Measurements from ENCODE around the gene SUCO. TPM values are rescaled to one million over a fixed set of nuclear protein-coding genes. Genes with fewer than 3 reads are reported as not detected.

Gene SUCO
- total RNA-seq, 5 donors from 2014 or later (not counting 1 experiment from before 2014, with no cell fraction given) = 43.7 to 87.1 (median 47.9) TPM

- H3K4me3 Mint-ChIP-seq = no peak overlapping the region
- Histone ChIP-seq H3K4me3 (ENCODE audit: control insufficient read depth in 1 of 2, extremely low read depth in 1 of 2, low read length in 1 of 2) (no peak overlapping the region), H3K27me3 (replicated peaks in 1 of 2; ENCODE audit: control insufficient read depth in 2 of 2, extremely low read depth in 1 of 2, insufficient read depth in 2 of 2, low read length in 1 of 2) (no peaks in the 10 kb centered on the region), H3K4me1 (ENCODE audit: control insufficient read depth in 1 of 2, extremely low read depth in 1 of 2, insufficient read depth in 2 of 2, low read length in 2 of 2) (no peaks in the 10 kb centered on the region), H3K9me3 (no peaks in the 10 kb centered on the region), H3K36me3 (ENCODE audit: control insufficient read depth in 2 of 2, extremely low read depth in 1 of 2, insufficient read depth in 1 of 2, low read length in 1 of 2) (no peaks in the 10 kb centered on the region), H3K27ac (ENCODE audit: low read length) (no peak overlapping the region)
- no peak overlapping the region for H3K27ac Mint-ChIP-seq
- H3K9me3 Mint-ChIP-seq = no peaks in the 10 kb centered on the region
- POLR2A ChIA-PET = no interaction called here
- H3K36me3 Mint-ChIP-seq = no peaks in the 10 kb centered on the region
- 89% methylated on average over 4 of the region's 5 CpGs for WGBS (ENCODE audit: insufficient coverage)
- DNase-seq = no peak
- no peak for ATAC-seq (replicated peaks in 1 of 4)
- H3K4me1 Mint-ChIP-seq = no peaks in the 10 kb centered on the region
- CTCF ChIA-PET = interaction anchor here (0.5 to 0.6 kb wide), 3 partner anchors 54 to 511 kb away, joined by 3 read pairs; no protein-coding TSS in a partner anchor
- no peaks in the 10 kb centered on the region for H3K27me3 Mint-ChIP-seq
Measured at GRCh38 chr1:172497230-172497629, 35.7 kb upstream of the SUCO start.

- Histone ChIP-seq H3K36me3 (ENCODE audit: control insufficient read depth in 2 of 2, extremely low read depth in 1 of 2, insufficient read depth in 1 of 2, low read length in 1 of 2) (no peaks in the 10 kb centered on the region), H3K9me3 (no peaks in the 10 kb centered on the region), H3K4me1 (ENCODE audit: control insufficient read depth in 1 of 2, extremely low read depth in 1 of 2, insufficient read depth in 2 of 2, low read length in 2 of 2) (no peaks in the 10 kb centered on the region), H3K4me3 (ENCODE audit: control insufficient read depth in 1 of 2, extremely low read depth in 1 of 2, low read length in 1 of 2) (no peak overlapping the region), H3K27me3 (replicated peaks in 1 of 2; ENCODE audit: control insufficient read depth in 2 of 2, extremely low read depth in 1 of 2, insufficient read depth in 2 of 2, low read length in 1 of 2) (no peaks in the 10 kb centered on the region), H3K27ac (ENCODE audit: low read length) (no peak overlapping the region)
- Mint-ChIP-seq H3K4me3 (no peak overlapping the region), H3K4me1 (no peaks in the 10 kb centered on the region), H3K36me3 (no peaks in the 10 kb centered on the region), H3K27ac (no peak overlapping the region), H3K9me3 (no peaks in the 10 kb centered on the region), H3K27me3 (no peaks in the 10 kb centered on the region)
- POLR2A ChIA-PET = interaction anchor here in 1 of 2 donors (0.6 kb wide), 1 partner anchor 319 kb away, joined by 3 read pairs; no protein-coding TSS in a partner anchor
- ATAC-seq (replicated peaks in 1 of 4) = no peak
- DNase-seq = no peak
- no CpG with 5 or more reads among the region's 2 CpGs for WGBS (ENCODE audit: insufficient coverage)
- CTCF ChIA-PET = no interaction called here
Measured at GRCh38 chr1:172498857-172499256, 34.1 kb upstream of the SUCO start.

GRCh38 chr1:172499636-172500141 lies 33.3 kb upstream of the SUCO start:
- peaks cover 0 to under 1% of the 10 kb centered on the region in 2 donors for H3K27me3 Mint-ChIP-seq
- DNase-seq = no peak
- no peak overlapping the region for H3K27ac Mint-ChIP-seq
- H3K27ac ChIP-seq (ENCODE audit: low read length) = no peak overlapping the region
- H3K27me3 ChIP-seq (replicated peaks in 1 of 2; ENCODE audit: control insufficient read depth in 2 of 2, extremely low read depth in 1 of 2, insufficient read depth in 2 of 2, low read length in 1 of 2) = no peaks in the 10 kb centered on the region
- WGBS (ENCODE audit: insufficient coverage) = 75% methylated on average over 2 of the region's 3 CpGs
- ChIA-PET CTCF (no interaction called here), POLR2A (interaction anchor here in 1 of 2 donors (0.6 kb wide), 1 partner anchor 24 kb away, joined by 3 read pairs; no protein-coding TSS in a partner anchor)
- H3K4me3 Mint-ChIP-seq = no peak overlapping the region
- no peaks in the 10 kb centered on the region for H3K9me3 Mint-ChIP-seq
- H3K4me3 ChIP-seq (ENCODE audit: control insufficient read depth in 1 of 2, extremely low read depth in 1 of 2, low read length in 1 of 2) = no peak overlapping the region
- H3K36me3 Mint-ChIP-seq = no peaks in the 10 kb centered on the region
- no peaks in the 10 kb centered on the region for H3K36me3 ChIP-seq (ENCODE audit: control insufficient read depth in 2 of 2, extremely low read depth in 1 of 2, insufficient read depth in 1 of 2, low read length in 1 of 2)
- H3K4me1 ChIP-seq (ENCODE audit: control insufficient read depth in 1 of 2, extremely low read depth in 1 of 2, insufficient read depth in 2 of 2, low read length in 2 of 2) = no peaks in the 10 kb centered on the region
- H3K4me1 Mint-ChIP-seq = no peaks in the 10 kb centered on the region
- no peak for ATAC-seq (replicated peaks in 1 of 4)
- H3K9me3 ChIP-seq = no peaks in the 10 kb centered on the region

- Mint-ChIP-seq H3K36me3 (no peaks in the 10 kb centered on the region), H3K9me3 (no peaks in the 10 kb centered on the region), H3K4me1 (no peaks in the 10 kb centered on the region), H3K4me3 (no peak overlapping the region), H3K27ac (no peak overlapping the region), H3K27me3 (peaks cover 0 to 2% of the 10 kb centered on the region in 2 donors)
- Histone ChIP-seq H3K27ac (ENCODE audit: low read length) (no peak overlapping the region), H3K9me3 (no peaks in the 10 kb centered on the region), H3K4me1 (ENCODE audit: control insufficient read depth in 1 of 2, extremely low read depth in 1 of 2, insufficient read depth in 2 of 2, low read length in 2 of 2) (no peaks in the 10 kb centered on the region), H3K4me3 (ENCODE audit: control insufficient read depth in 1 of 2, extremely low read depth in 1 of 2, low read length in 1 of 2) (no peak overlapping the region), H3K36me3 (ENCODE audit: control insufficient read depth in 2 of 2, extremely low read depth in 1 of 2, insufficient read depth in 1 of 2, low read length in 1 of 2) (no peaks in the 10 kb centered on the region), H3K27me3 (replicated peaks in 1 of 2; ENCODE audit: control insufficient read depth in 2 of 2, extremely low read depth in 1 of 2, insufficient read depth in 2 of 2, low read length in 1 of 2) (no peaks in the 10 kb centered on the region)
- no peak for ATAC-seq (replicated peaks in 1 of 4)
- ChIA-PET POLR2A (no interaction called here), CTCF (no interaction called here)
- 20% methylated on average over 1 of the region's 2 CpGs for WGBS (ENCODE audit: insufficient coverage)
- DNase-seq = no peak
Measured at GRCh38 chr1:172500207-172500606, 32.7 kb upstream of the SUCO start.

GRCh38 chr1:172507741-172508140 lies 25.2 kb upstream of the SUCO start:
- no peak overlapping the region for H3K27ac Mint-ChIP-seq
- Histone ChIP-seq H3K27me3 (replicated peaks in 1 of 2; ENCODE audit: control insufficient read depth in 2 of 2, extremely low read depth in 1 of 2, insufficient read depth in 2 of 2, low read length in 1 of 2) (no peaks in the 10 kb centered on the region), H3K9me3 (no peaks in the 10 kb centered on the region), H3K4me1 (ENCODE audit: control insufficient read depth in 1 of 2, extremely low read depth in 1 of 2, insufficient read depth in 2 of 2, low read length in 2 of 2) (no peaks in the 10 kb centered on the region), H3K27ac (ENCODE audit: low read length) (no peak overlapping the region), H3K36me3 (ENCODE audit: control insufficient read depth in 2 of 2, extremely low read depth in 1 of 2, insufficient read depth in 1 of 2, low read length in 1 of 2) (no peaks in the 10 kb centered on the region), H3K4me3 (ENCODE audit: control insufficient read depth in 1 of 2, extremely low read depth in 1 of 2, low read length in 1 of 2) (no peak overlapping the region)
- no peaks in the 10 kb centered on the region for H3K9me3 Mint-ChIP-seq
- H3K36me3 Mint-ChIP-seq = peaks cover 2% of the 10 kb centered on the region
- no peak for DNase-seq
- POLR2A ChIA-PET = no interaction called here
- no peaks in the 10 kb centered on the region for H3K4me1 Mint-ChIP-seq
- peaks cover 0 to 4% of the 10 kb centered on the region in 2 donors for H3K27me3 Mint-ChIP-seq
- no peak for ATAC-seq (replicated peaks in 1 of 4)
- CTCF ChIA-PET = no interaction called here
- no peak overlapping the region for H3K4me3 Mint-ChIP-seq

- Histone ChIP-seq H3K9me3 (no peaks in the 10 kb centered on the region), H3K36me3 (ENCODE audit: control insufficient read depth in 2 of 2, extremely low read depth in 1 of 2, insufficient read depth in 1 of 2, low read length in 1 of 2) (no peaks in the 10 kb centered on the region), H3K4me1 (ENCODE audit: control insufficient read depth in 1 of 2, extremely low read depth in 1 of 2, insufficient read depth in 2 of 2, low read length in 2 of 2) (no peaks in the 10 kb centered on the region), H3K4me3 (ENCODE audit: control insufficient read depth in 1 of 2, extremely low read depth in 1 of 2, low read length in 1 of 2) (no peak overlapping the region), H3K27ac (ENCODE audit: low read length) (no peak overlapping the region), H3K27me3 (replicated peaks in 1 of 2; ENCODE audit: control insufficient read depth in 2 of 2, extremely low read depth in 1 of 2, insufficient read depth in 2 of 2, low read length in 1 of 2) (no peaks in the 10 kb centered on the region)
- CTCF ChIA-PET = interaction anchor here in 1 of 2 donors (0.6 kb wide), 1 partner anchor 66 kb away, joined by 6 read pairs; no protein-coding TSS in a partner anchor
- H3K9me3 Mint-ChIP-seq = no peaks in the 10 kb centered on the region
- no peak for DNase-seq
- no peak for ATAC-seq (replicated peaks in 1 of 4)
- H3K36me3 Mint-ChIP-seq = peaks cover 2% of the 10 kb centered on the region
- no peak overlapping the region for H3K27ac Mint-ChIP-seq
- H3K27me3 Mint-ChIP-seq = peaks cover 2 to 6% of the 10 kb centered on the region in 2 donors
- H3K4me1 Mint-ChIP-seq = no peaks in the 10 kb centered on the region
- no peak overlapping the region for H3K4me3 Mint-ChIP-seq
- 100% methylated on average over 2 of the region's 3 CpGs for WGBS (ENCODE audit: insufficient coverage)
- POLR2A ChIA-PET = interaction anchor here (0.6 kb wide), 3 partner anchors 139 to 427 kb away, joined by 3 to 7 read pairs (median 4); no protein-coding TSS in a partner anchor
Measured at GRCh38 chr1:172510479-172510878, 22.5 kb upstream of the SUCO start.

- H3K9me3 Mint-ChIP-seq = no peaks in the 10 kb centered on the region
- H3K36me3 ChIP-seq (ENCODE audit: control insufficient read depth in 2 of 2, extremely low read depth in 1 of 2, insufficient read depth in 1 of 2, low read length in 1 of 2) = no peaks in the 10 kb centered on the region
- no peaks in the 10 kb centered on the region for H3K4me1 ChIP-seq (ENCODE audit: control insufficient read depth in 1 of 2, extremely low read depth in 1 of 2, insufficient read depth in 2 of 2, low read length in 2 of 2)
- CTCF ChIA-PET = interaction anchor here (0.5 to 1.2 kb wide), 2 partner anchors 10 to 65 kb away, joined by 3 to 4 read pairs; no protein-coding TSS in a partner anchor
- no peak overlapping the region for H3K27ac Mint-ChIP-seq
- H3K9me3 ChIP-seq = no peaks in the 10 kb centered on the region
- H3K4me1 Mint-ChIP-seq = no peaks in the 10 kb centered on the region
- H3K4me3 Mint-ChIP-seq = no peak overlapping the region
- POLR2A ChIA-PET = no interaction called here
- H3K27me3 ChIP-seq (replicated peaks in 1 of 2; ENCODE audit: control insufficient read depth in 2 of 2, extremely low read depth in 1 of 2, insufficient read depth in 2 of 2, low read length in 1 of 2) = no peaks in the 10 kb centered on the region
- no peak overlapping the region for H3K27ac ChIP-seq (ENCODE audit: low read length)
- no peak overlapping the region for H3K4me3 ChIP-seq (ENCODE audit: control insufficient read depth in 1 of 2, extremely low read depth in 1 of 2, low read length in 1 of 2)
- peaks cover 2 to 6% of the 10 kb centered on the region in 2 donors for H3K27me3 Mint-ChIP-seq
- H3K36me3 Mint-ChIP-seq = peaks cover 2% of the 10 kb centered on the region
- ATAC-seq (replicated peaks in 1 of 4) = no peak
- no peak for DNase-seq
Measured at GRCh38 chr1:172512591-172512990, 20.4 kb upstream of the SUCO start.

Data from T-cell (primary cell).